ENCODE results near the gene FBN2. TPM values are rescaled to one million over a fixed set of nuclear protein-coding genes. Genes with fewer than 3 reads are reported as not detected.

The FBN2 gene
- polyA plus RNA-seq, 1 donor = 101 TPM

DNA sequence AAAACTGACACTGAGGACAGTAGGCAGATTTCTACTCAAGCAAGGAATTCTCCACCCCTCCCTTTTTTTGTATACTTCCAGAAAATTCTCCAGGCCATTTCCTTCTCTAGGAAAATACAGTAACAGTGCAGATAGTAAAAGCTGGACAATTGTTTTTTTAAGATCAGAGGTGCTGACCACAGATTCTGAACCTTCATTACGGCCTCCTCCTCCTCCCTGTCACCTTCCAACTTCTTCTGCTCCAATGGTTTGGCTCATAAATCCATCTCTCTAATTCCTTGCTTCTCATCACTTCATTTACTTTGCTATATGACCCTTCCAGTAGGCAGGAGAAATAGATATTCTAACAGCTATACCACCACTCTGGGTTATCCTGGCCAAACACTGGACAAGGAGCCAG lies 220.6 kb downstream of the FBN2 start:
- no peak for DNase-seq

DNA sequence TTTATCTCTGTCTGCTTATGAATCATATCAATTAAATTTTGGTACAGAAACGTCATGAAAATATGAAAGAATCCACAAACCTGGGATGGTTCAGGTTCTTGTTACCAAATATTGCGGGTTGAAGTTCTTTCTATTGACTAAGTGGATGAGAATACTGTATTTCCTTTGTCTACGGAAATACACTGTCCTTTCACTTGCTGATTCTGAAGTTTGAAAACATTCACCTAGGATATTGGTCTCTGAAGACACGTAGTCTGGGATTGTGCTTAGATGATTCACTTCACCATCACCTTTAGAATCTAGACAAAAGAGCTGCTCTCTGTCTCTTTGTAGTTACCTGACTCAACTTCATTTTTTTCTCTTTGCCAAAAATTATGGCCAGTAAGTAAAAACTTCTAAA lies 222.4 kb downstream of the FBN2 start:
- no peak for DNase-seq

DNA sequence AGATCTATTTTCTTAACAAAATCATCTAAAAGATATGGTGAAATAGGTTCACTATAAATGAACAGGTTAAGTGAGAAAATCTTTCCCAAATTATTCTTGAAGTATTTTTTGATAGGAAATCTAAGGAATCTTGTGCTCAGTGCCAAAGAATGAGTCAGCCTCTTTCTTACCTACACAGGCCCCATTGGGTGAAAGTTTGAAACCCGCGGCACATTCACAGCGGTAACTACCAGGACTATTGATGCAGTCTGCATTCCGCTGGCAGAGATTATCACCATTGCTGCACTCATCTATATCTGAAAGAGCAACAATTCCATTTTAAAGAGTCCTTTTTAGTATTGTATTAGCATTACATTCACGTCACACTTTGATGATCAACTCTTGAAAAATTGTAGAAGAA lies 232.7 kb downstream of the FBN2 start:
- DNase-seq = no peak

DNA sequence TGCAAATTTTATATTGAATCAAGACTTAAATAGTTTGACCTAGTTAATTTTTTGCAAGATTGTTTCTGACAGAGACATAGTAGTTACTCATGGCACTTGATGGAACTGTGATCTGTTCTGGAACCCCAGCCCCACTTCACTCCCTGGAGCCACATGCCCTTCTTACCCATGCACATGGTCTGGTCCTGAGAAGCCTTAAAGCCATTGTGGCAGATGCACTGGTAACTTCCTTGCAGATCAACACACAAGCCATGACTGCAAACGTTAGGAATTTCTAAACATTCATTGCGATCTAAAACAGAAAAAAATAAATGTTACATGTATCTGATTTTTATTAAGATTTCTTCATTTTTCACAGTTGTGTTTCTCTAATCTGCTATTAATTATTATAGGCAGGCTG lies 233.3 kb downstream of the FBN2 start:
- no peak for DNase-seq

DNA sequence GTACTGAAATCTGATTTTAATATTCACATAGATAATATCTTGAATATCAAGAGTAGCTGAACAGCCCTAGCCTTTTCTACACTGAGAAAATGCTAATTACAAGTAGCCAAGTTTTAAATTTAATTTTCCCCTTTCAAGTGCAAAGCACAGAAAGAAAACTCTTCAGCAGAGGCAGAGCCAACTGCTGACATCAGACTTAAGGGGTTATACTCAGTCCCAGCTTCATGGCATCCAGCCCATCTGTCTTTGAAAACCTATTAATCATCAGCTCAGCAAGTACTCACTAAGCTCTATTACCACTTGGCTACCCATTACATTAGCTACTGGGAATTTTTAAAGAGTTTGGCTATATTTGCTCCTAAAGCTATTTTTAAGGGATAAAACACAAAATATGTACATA lies 234.0 kb downstream of the FBN2 start:
- no peak for DNase-seq

DNA sequence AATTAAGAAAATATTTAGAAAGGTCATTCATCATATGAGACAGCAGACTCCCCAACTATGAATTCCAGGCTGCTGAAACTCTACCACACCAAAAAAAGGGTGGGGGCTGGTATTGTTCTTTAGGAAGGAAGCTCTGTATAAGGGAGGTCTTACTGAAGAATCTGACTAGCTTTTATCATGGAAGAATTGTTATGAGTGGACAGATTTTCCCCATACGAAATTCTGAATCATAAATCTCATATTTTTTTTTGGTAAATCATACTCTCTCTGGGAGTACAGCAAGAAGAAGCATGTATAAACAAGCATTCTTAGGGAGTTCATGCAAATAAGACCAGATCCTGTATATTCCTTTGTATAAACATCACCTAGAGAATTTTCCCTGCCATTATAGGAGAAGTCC lies 234.5 kb downstream of the FBN2 start:
- no peak for DNase-seq

DNA sequence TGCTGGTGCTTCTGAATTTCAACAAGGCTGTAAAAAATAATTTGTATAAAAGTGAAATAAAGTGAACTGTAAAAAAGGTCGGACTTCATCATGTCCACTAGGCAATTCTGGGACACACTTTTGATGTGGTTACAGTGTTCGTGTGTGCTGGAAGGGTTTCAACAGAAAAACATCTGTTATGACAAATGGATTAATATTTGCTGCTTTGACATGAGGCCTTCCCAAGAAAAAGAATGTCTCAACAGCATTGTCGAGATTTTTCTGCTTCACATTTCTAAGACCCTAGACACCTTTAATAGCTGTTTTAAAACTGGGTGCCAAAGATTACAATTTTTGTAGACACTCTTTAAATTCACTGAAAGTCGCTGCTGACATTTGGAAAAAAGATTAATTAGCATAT lies 237.9 kb downstream of the FBN2 start:
- DNase-seq = no peak

DNA sequence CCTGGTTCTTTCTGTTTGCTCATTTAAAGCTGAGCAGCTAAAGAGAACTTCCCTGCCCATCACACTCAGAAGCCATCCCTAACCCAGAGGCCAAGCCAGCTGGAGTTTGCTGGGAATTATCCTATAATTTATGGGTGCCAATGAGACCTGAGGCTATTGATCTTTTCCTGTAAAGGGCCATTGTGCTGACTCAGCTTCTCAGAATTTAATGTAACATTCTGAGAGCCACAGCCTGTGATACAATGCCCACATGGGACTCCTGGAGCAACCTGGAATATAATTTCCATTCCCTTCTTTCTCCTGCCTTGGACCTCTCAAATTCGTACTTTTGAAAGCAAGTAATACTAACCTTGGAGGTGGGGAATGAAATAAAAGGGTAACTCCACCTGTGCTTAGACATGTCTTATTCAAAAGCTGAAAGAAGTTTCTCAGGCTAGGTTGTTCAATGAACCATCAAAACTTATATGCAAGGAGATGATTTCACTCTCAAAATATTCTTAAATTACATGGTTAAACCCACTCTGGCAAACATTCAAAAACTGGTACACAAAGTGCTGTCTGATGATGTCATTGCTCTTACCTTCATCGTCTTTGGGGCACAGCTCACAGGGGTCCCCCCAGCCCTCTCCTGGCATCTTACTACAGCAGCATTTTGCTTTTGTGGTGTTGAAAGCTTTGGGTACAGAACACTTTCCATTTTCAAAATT lies 247.7 kb downstream of the FBN2 start:
- no peak for DNase-seq

DNA sequence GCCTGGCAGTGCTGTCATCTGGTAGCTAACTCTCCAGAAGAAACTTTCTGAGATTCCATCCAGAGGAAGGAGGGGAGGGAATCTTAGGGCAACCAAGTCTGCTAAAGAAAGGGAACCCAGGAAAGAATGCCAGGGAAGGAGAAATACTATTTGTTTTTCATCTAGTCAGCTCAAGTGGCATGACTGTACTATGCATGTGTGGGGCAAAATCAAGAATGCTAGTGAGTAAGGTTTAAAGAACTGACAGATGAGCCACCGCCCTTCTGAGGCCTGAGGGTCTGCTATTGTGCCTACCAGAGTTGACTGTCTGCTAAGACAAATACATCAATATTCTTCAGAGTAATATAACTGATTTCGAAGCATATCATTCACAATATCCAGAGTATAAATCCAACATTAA lies 250.3 kb downstream of the FBN2 start:
- DNase-seq = no peak

DNA sequence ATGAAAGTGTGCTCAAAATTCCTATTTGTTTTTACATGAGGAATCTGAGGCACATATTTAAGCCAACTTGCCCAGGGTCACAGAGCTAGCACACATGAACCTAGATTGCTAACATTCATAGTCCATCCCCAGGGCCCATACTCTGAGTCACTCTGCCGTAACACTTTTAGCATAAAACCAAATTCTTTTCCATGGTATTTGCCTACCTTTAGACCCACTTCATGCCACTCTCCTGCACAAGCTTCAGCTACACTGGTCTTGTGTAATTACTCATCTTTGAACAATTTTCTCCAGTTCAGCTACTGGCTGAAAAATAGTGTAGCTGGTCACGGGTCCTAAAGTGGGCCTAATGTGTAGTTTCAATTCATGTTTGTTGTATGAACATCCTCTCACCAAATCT lies 253.8 kb downstream of the FBN2 start:
- DNase-seq = no peak

DNA sequence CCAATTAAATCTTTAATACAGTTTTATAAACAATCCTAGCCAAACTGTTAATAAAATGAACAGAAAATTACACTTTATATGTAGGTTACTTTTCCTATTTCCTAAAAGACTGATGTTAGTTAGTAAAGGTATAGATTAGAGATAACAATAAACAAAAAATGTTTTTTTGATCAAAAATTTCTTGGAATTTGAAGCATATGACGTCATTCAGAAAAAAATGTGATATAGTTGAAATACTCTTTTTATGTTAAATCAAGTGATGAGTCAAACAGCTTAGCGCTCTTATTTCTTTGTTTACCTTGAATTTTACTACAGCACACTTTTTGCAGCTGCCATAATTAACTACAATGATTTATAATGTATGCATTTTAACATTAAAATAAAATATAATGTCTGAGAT lies 258.7 kb downstream of the FBN2 start:
- DNase-seq = no peak

DNA sequence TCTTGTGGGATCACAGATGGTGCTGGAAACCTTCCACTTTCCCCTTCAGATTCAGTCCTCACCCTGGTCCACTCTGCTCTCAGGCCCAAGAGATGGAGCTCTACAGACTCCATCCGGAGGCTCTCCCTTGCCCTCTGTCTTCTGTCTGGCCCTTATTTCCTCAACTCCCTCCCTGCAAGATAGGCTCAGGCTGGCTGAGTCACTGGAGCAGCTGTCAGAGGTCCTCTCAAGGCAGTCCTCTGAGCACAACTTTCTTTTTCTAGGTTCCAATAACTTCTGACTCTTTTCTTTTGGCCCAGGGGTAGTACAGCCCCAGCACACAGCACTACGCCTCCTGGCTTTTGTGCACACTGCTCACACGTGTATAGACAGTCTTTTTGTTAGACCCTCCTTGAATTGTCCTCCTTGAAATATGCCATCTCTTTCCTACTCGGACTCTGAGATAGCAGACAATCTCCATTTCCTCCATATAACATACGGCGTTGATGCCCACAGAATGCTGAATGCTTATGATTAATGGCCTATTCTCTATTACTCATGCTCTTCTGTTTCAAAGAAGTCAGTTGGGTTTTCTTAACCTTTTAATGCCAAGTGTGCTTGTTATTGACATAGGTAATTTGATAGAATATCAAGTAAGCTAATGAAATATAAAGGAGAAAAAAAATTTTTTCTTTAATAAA lies 261.4 kb downstream of the FBN2 start:
- no peak for DNase-seq

DNA sequence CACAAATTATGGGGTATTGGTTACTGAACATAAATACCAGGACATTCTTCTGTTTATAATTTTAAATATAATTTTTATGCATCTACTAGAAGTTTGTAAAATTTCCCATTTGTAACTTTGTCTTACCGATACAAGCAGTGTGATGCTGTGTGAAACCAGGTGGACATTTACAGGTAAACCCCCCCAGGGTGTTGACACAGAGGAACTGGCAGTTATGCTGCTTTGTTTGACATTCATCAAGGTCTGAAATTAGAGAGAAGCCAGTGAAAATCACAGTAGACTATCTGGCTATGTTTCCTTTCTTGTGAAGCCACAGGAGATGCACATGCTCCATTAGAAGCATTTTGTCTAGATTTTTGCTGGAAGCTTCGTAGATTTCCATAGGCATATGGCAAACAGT lies 263.6 kb downstream of the FBN2 start:
- DNase-seq = no peak

DNA sequence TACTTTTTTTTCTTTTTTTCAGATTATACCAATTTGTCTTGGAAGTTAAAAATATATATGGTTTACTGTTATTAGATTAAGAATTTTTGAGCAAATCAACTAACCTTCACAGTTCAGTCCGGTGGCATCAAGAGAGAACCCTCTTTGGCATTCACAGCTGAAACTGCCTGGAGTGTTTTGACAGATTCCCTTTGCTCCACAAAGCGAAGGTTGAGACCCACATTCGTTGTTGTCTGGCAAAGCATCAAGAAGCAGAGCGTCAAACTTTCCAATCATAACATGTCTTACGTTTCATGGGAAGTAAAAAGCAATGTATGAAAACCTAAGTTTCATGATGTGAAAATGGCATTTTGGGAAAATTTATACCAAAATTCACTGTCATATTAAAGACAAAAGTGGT lies 264.3 kb downstream of the FBN2 start:
- no peak for DNase-seq

DNA sequence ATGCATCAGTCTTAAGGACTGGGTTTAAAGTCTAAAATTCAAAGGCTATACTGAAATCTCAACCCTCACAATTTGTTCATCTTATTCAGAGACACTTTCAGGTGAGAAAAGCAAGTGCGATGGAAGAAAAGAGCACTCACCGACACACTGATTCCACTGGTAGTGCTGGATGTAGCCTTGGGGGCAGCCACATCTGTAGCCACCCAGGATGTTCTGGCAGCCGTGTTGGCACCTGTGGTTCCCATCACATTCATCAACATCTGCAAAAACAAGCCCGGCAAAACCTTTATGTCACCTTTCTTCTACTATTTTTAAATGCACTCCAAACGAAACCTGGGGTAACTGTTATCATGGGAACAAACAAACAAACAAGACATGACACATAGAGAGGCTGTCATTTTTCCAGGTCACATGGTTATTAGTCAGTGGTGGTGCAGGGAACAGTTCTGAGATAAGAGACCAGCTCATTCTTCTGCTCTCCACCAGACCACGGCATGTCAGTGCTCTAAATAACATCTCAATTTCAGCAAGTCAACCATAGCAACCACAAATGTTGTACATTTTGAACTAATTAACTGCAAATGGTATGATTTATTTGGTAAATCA lies 266.1 kb downstream of the FBN2 start:
- DNase-seq = no peak

DNA sequence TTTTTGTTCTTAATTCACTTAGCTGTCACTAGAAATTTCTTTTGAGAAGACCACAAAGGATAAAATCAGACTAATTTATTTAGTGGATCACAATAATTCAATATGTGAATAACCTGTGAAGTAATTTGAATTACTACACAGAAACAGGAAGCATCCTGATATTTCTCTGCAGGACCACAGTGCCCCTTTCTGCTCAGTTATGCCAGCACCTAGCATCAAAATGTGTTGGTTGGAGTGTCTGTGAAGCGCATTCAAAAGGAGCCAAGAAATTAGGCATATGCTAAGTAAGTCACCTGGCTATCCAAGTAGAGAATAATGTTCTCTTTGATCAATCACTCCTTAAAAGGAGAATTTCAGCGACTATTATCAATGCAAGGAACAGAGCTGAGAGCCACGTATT lies 267.0 kb downstream of the FBN2 start:
- DNase-seq = no peak

DNA sequence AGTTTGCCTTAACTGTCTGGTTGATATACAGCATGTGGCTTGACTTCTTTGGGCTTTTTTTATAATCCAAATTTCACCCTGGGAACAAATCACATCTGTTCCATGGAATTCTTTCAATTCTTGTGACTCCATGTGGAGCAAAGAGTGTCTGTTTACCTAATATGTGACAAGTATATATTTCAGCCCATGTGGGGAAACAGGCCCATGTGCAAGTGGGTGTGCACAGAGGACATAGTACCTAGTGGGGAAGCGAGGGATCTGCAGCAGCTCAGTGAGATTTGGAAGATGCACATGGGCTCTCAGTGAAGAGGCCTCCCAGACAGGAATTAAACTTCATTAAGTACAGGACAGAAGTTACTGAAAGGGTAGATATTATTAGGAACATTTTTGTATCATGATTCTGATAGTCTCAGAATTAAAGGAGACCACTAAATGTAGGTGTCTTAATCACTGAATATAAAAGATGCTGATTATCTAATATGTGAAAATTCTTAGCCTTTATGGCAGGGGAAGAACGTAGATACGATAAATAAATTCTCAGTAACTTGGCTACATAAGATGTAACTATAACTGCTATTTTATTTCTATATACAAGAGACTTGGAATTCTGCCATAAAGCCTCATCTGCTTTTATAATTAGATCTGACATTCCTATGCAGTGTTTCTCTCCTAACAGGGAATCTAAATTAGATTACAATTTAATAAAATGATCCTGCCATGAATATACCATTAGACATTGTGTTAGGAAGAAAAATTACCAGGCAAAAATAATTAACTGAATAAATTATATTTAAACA lies 273.3 kb downstream of the FBN2 start:
- no peak for DNase-seq

DNA sequence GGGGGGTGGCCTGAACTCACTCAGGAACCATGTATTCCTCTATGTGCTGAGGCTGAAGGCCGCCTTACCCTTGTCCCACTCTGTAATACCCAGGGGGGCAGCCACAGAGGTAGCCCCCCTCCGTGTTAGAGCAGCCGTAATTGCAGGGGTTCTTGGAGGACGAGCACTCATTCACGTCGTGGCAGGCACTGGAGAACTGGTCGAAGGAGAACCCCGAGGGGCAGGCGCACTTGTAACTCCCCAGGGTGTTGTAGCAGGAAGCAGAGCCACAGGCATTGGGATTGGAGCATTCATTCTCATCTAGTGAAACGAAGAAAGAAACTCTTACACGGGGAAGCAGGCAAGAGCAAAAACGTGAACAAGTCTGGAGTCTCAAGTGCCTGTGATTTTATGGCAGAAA lies 274.7 kb downstream of the FBN2 start:
- DNase-seq = no peak

DNA sequence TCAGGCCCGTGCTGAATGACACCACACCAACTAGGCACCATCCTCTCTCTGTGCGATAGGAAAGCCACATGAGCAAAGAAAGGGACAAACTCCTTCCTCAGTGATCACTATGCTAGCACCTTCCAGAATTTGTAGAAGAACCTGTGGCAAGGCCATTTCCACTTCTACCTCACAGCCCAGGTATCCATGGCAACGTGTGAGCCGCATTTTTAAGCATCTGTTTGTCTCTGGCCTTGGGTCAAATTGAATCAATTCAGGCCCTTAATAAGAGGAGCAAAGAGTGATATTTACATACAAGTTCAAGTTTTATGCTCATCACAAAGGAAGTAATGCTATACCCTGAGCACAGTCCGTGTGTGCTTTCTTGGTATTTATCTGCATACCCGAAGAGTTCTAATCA lies 275.1 kb downstream of the FBN2 start:
- DNase-seq = no peak

DNA sequence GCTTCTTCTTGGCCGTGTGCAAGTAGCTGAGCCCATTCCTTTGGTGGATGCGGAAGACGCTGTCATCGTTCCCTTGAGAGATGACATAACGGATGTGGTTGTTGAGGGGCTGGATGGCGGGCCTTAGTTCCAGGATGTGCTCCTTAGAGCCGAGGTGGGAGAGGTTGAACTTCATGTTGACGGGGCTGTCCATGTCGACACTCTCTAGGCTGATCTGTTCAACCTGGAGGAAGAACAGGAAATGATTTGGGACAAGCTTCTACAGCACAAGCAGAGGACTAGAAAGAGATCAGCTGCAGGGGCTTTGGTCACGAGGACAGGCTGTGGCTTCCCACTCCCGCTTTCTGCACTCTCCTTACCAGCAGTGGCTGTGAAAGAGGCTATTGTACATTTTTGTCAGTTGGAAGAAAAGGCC lies 278.4 kb downstream of the FBN2 start:
- no peak for DNase-seq

DNA sequence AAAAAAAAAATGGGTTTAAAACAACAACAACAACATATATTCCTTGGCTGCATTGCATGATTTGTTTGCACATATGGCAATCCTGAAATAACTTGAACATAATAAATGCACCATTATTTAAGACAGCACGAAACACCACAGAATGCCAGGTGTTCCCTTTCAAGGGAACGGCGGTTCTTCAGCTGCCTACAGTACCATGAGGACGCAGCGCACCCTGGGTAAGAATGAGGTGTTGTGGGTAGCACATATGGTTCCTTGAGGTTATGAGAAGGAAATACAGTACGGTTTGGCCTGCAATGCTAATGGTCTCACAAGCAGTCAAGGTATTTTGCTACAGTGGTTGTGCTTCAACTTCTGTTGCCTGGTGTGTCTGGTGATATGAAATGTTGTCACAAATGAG lies 279.7 kb downstream of the FBN2 start:
- no peak for DNase-seq

DNA sequence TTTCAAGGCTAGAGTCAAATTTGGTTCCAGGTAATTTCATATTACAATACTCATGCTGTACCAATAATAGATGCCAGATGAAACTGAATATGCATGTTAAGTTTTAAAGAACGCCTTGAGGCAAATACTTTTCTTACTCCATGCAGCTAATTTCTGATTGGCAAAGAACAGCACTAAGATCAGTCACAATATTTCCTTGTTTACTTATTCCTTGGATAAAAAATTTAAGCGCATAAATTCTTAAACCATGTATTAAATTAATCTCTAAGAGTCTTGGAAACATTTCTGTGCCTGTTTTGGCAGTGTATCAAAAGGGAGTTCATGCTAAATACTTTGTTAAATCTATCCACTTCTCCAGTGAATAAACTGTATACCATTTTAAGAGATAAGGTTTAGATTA lies 281.0 kb downstream of the FBN2 start:
- DNase-seq = no peak

DNA sequence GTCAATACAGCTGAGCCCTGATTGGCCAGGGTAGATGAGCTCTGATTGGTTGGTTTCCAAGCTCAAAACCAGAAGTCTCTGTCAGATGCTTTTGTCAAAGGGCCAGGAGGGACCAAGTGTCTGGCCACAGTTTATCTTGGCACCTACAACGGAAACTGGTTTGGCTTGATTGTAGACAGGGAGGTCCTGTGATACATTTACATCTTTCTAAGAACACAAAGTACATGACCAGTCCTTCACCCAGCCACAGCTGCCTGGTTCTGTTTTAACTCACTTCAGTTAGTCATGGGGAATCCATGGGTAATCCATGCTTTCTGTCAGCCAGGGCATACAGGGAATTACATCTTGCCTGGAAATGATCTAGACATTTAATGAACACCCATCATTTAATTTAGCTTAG lies 283.3 kb downstream of the FBN2 start:
- DNase-seq = no peak
